Esophagus squamous epithelium (tissue), 5 donors: ENCODE data around the gene CPXM2. TPM values are rescaled to one million over a fixed set of nuclear protein-coding genes. Genes with fewer than 3 reads are reported as not detected.

Source experiments
- DNase-seq: peaks from one replicate; lab custom pipeline; 2025; lab: John Stamatoyannopoulos, UW
- H3K27ac ChIP-seq, 4 donors: fragments of 200-600 bp; sonication (generic); one replicate each; pipeline ENCODE4 v1.5.1; 2016 to 2019; ENCODE audit warnings: mild to moderate bottlenecking in 1 of 4
- H3K27me3 ChIP-seq, 4 donors: fragments of 200-600 bp; sonication (generic); 1 replicate in 3 of 4; 2 replicates in 1 of 4; pipeline versions ENCODE4 v1.5.1 to v1.6.0; 2017 to 2021; ENCODE audit warnings: antibody characterized with exemption in 1 of 4
- H3K36me3 ChIP-seq, 3 donors: fragments of 200-600 bp; sonication (generic); one replicate each; pipeline ENCODE4 v1.5.1; 2016 to 2019
- H3K4me1 ChIP-seq, 3 donors: fragments of 200-600 bp; sonication (generic); one replicate each; pipeline ENCODE4 v1.5.1; 2017 to 2019
- H3K4me3 ChIP-seq, 4 donors: fragments of 200-600 bp; sonication (generic); 1 replicate in 3 of 4; 2 replicates in 1 of 4; pipeline ENCODE4 v1.5.1; 2016 to 2019; ENCODE audit warnings: mild to moderate bottlenecking in 2 of 4, moderate library complexity in 1 of 4
- H3K9me3 ChIP-seq, 3 donors: fragments of 200-600 bp; sonication (generic); one replicate each; pipeline ENCODE4 v1.5.1; 2016 to 2019
- POLR2A ChIP-seq, 4 donors: fragments of 450-650 bp; IDR thresholded peaks; one replicate each; pipeline ENCODE4 v1.6.1; 2017; ENCODE audit warnings: antibody characterized with exemption in 4 of 4, mild to moderate bottlenecking in 4 of 4, moderate library complexity in 3 of 4
- WGBS, 2 donors: methylation state at CpG; one replicate each; pipeline ENCODE4 v1.1.5; 2018; 5-methylcytosine and 5-hydroxymethylcytosine counted together
- intact Hi-C: fragments of 100-400 bp; cut with DNase I; formaldehyde crosslinking; loops from one replicate; pipeline ENCODE4 v1.15.0; 2022
- total RNA-seq, 4 donors: library from RNA; depleted of rRNA; stranded (reverse); fragments of >200 nt; gene quantifications; one replicate each; pipeline ENCODE4 v1.1.0, GENCODE V29; 2016
- TF ChIP-seq, protein P1 (sequence below), 6 experiments: fragments of 450-650 bp in 4 of 6; fragments of 200-600 bp in 2 of 6; sonication (generic) in 2 of 6; IDR thresholded peaks; one replicate each; pipeline ENCODE4 v1.5.1; 2016 to 2019; ENCODE audit warnings: antibody characterized with exemption in 6 of 6, mild to moderate bottlenecking in 4 of 6, moderate library complexity in 4 of 6
- donor health status: DM: yes; HTN: yes; CAD: no.

CPXM2 gene
- total RNA-seq, 4 donors from 2014 or later: 2.5 to 9.2 (median 3.0) TPM

DNA sequence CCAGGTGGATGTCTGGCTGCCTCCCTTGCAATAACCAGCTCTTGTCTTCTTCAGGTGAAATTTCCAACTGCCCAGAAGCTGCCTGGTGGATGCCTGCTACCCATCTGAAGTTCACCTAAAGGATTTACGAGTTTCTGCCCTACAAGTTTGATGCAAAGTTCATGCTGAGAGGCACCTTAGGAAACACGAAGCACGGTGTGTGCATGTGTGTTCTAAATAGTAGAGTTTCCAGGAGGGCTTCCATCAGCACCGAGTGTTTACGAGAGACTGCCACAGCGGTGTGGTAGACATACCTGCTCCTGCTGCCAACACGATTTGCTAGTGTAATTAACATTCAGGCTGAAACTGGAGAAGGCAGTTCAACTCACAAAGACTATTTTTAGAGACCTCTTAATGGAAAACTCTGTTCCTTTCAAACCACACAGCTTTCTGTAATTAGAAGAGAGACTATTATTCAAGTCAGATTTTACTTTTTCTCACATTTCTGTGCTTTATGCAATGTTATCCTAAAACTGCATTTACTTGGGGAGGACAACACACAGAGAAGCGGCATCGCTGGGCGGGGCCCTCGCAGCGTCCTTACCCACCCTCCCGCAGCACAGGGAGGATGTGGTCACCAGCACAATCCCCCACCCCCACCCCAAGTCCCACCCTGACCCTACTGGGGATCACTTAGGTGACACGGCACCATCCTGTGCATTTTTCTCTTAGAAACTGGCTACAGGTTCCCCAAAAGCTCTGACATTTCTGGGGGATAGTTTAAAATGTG is 15.5 kb upstream of the CPXM2 start:
- H3K27me3 ChIP-seq: peaks cover 0 to 29% (median 0%) of the 10 kb centered on the region in 4 donors

DNA sequence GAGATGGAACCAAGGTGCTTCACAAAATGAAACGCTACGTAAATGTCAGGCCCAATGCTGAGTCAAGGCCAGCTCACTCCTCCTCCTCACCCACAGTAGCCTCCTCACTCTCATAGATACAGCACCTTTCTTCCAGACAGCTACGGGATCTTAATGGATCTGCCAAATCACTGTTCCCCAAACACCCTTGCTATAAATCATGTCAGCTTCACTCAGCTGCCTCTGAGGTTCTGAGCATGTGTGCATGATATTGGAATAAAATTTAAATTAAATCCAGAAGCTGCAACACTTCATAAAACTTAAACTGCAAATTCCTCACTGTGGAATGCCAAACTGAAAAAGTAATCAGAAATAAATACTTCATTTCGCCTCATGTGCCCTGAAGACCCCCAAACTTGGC is 14.7 kb upstream of the CPXM2 start:
- H3K27ac ChIP-seq: no peak overlapping the region
- no peak overlapping the region for H3K4me3 ChIP-seq
- peaks cover 0 to 15% (median 0%) of the 10 kb centered on the region in 3 donors for H3K4me1 ChIP-seq
- no peak for DNase-seq
- TF ChIP-seq, protein P1, sequence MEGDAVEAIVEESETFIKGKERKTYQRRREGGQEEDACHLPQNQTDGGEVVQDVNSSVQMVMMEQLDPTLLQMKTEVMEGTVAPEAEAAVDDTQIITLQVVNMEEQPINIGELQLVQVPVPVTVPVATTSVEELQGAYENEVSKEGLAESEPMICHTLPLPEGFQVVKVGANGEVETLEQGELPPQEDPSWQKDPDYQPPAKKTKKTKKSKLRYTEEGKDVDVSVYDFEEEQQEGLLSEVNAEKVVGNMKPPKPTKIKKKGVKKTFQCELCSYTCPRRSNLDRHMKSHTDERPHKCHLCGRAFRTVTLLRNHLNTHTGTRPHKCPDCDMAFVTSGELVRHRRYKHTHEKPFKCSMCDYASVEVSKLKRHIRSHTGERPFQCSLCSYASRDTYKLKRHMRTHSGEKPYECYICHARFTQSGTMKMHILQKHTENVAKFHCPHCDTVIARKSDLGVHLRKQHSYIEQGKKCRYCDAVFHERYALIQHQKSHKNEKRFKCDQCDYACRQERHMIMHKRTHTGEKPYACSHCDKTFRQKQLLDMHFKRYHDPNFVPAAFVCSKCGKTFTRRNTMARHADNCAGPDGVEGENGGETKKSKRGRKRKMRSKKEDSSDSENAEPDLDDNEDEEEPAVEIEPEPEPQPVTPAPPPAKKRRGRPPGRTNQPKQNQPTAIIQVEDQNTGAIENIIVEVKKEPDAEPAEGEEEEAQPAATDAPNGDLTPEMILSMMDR (IDR thresholded peaks at IDR 0.05): no peak
- no peak for TF ChIP-seq POLR2A (IDR thresholded peaks at IDR 0.05)
- intact Hi-C loops: no loop called here
- no peaks in the 10 kb centered on the region for H3K9me3 ChIP-seq
- peaks cover 0 to 21% (median 0%) of the 10 kb centered on the region in 4 donors for H3K27me3 ChIP-seq
- 73 to 82% methylated on average over 4 of the region's 4 CpGs for WGBS, 2 donors
- no peaks in the 10 kb centered on the region for H3K36me3 ChIP-seq

More for the DNA sequence above, 15.5 kb upstream of the CPXM2 start:
- no peaks in the 10 kb centered on the region for H3K36me3 ChIP-seq
- H3K27ac ChIP-seq: no peak overlapping the region
- DNase-seq: no peak
- no peak for TF ChIP-seq POLR2A (IDR thresholded peaks at IDR 0.05)
- TF ChIP-seq, protein P1 (IDR thresholded peaks at IDR 0.05): no peak
- peaks cover 0 to 19% (median 0%) of the 10 kb centered on the region in 3 donors for H3K4me1 ChIP-seq
- no peak overlapping the region for H3K4me3 ChIP-seq
- WGBS, 2 donors: 68 to 81% methylated on average over 12 to 14 of the region's 14 CpGs
- no peaks in the 10 kb centered on the region for H3K9me3 ChIP-seq
- intact Hi-C loops: no loop called here

DNA sequence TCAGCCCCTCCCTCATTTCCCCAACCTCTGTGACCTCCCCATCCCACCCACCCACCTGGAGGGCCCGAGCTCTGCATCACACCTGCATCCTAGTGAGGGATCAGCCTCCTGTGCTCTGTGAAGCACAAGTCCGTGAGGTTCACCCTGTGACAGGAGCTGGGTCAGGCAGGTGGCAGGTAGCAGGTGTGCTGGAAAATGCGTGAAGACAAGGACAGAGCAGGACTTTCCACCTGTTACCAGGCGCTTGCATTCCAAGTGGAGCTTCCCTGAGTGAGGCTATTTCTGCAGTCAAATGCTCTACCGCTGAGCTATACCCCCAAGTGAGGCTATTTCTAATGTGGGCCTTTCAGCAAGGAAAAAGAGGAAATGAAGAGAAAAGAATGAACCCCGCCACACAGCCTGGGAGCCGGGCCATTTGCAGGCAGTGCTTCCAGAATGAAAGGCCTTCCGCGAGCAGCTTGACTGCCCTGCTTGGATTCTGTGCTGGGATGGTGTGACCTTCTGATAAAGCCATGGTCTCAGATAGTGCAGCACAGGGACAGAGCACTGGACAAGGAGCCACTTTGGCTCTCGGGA is 13.3 kb upstream of the CPXM2 start:
- Histone ChIP-seq H3K4me3 (no peak overlapping the region), H3K27ac (peak overlapping the region in 1 of 4 donors; percentile 14), H3K27me3 (peaks cover 0 to 14% (median 0%) of the 10 kb centered on the region in 4 donors), H3K36me3 (no peaks in the 10 kb centered on the region), H3K4me1 (peaks cover 0 to 15% (median 0%) of the 10 kb centered on the region in 3 donors), H3K9me3 (peaks cover 0 to 4% (median 0%) of the 10 kb centered on the region in 3 donors)
- intact Hi-C loops: no loop called here
- DNase-seq: no peak
- WGBS, 2 donors: 57 to 82% methylated on average over 5 to 8 of the region's 10 CpGs
- TF ChIP-seq, protein P1 (IDR thresholded peaks at IDR 0.05): no peak
- no peak for TF ChIP-seq POLR2A (IDR thresholded peaks at IDR 0.05)

DNA sequence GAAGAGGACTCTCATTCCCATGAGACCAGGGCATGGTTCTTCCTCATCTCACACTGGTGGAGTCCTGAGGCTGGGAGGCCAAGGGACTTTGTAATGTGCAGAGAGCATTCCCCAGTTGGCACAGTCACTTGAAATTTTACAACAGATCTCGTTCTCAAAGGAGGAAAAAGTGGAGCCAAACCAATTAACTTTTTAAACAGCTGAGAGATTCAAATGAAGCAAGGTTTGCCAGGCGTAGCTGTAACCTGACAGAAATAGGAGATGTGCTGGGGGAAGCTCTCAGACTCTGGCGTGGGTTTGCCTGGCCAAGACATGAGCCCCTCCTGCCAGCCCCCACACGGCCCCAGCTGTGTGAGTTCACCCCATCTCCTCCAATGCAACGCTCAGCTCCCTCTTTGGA is 12.0 kb upstream of the CPXM2 start:
- Histone ChIP-seq H3K36me3 (no peaks in the 10 kb centered on the region), H3K9me3 (peaks cover 0 to 4% (median 0%) of the 10 kb centered on the region in 3 donors), H3K27ac (peak overlapping the region in 1 of 4 donors; percentile 13), H3K27me3 (peaks cover 0 to 8% (median 0%) of the 10 kb centered on the region in 4 donors), H3K4me3 (no peak overlapping the region), H3K4me1 (peaks cover 0 to 15% (median 0%) of the 10 kb centered on the region in 3 donors)
- intact Hi-C loops: no loop called here
- TF ChIP-seq POLR2A (IDR thresholded peaks at IDR 0.05): no peak
- TF ChIP-seq, protein P1 (IDR thresholded peaks at IDR 0.05): no peak
- no peak for DNase-seq
- 23 to 39% methylated on average over 5 of the region's 5 CpGs for WGBS, 2 donors

DNA sequence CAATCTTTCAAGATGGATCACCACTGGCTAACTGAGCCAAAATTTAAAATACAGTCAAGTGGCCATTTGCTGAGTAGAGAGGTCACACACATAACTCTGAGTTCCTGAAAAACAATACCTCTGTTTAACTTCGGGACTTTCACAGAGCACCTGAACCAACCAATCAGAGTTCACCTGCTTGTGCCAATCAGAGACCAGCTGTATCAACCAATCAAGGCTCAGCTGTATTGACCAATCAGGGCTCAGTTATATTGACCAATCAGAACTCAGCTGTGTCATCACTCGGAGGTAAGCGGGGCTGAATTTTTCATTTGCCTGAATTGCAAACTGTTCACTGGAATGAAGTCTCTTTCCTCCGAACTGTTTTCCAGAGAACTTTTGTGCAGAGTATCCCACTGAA is 10.0 kb upstream of the CPXM2 start:
- no peak for TF ChIP-seq POLR2A (IDR thresholded peaks at IDR 0.05)
- TF ChIP-seq, protein P1 (IDR thresholded peaks at IDR 0.05): no peak
- H3K27ac ChIP-seq: no peak overlapping the region
- H3K27me3 ChIP-seq: peaks cover 0 to 5% (median 0%) of the 10 kb centered on the region in 4 donors
- no peak overlapping the region for H3K4me3 ChIP-seq
- no peak for DNase-seq
- WGBS, 2 donors: 77 to 80% methylated on average over 4 of the region's 4 CpGs
- H3K4me1 ChIP-seq: peaks cover 0 to 17% (median 1%) of the 10 kb centered on the region in 3 donors
- H3K36me3 ChIP-seq: no peaks in the 10 kb centered on the region
- peaks cover 0 to 4% (median 0%) of the 10 kb centered on the region in 3 donors for H3K9me3 ChIP-seq
- intact Hi-C loops: no loop called here
